SU-DHL-6 (cell line): ENCODE data around the gene EXD1.
"Not testable (repeated sequence)": the region's sequence is repeated elsewhere in the genome, so short reads cannot be mapped to it uniquely, and the experiment has no call there.

Experiments used
- H2AFZ ChIP-seq: fragments of 200-600 bp; sonication (generic); 2 replicates; pipeline ENCODE4 v1.6.1; 2014; ENCODE audit warnings: low read depth, mild to moderate bottlenecking, moderate library complexity, mixed read lengths, antibody characterized with exemption, low read length; ENCODE audit not compliant: severe bottlenecking
- H3F3A ChIP-seq: fragments of 200-600 bp; shearing (Covaris generic); 2 replicates; pipeline ENCODE4 v1.6.0; 2016; ENCODE audit warnings: antibody characterized with exemption, mild to moderate bottlenecking; ENCODE audit not compliant: insufficient read depth
- H3K27ac ChIP-seq: fragments of 200-600 bp; sonication (generic); 2 replicates; pipeline ENCODE4 v1.5.1; 2016; ENCODE audit warnings: low read depth, mild to moderate bottlenecking, low read length, moderate library complexity, mixed read lengths
- H3K27me3 ChIP-seq: fragments of 200-600 bp; sonication (generic), shearing (Covaris generic); 2 replicates; pipeline ENCODE4 v1.6.0; 2014; ENCODE audit warnings: mild to moderate bottlenecking, low read length
- H3K36me3 ChIP-seq: fragments of 200-600 bp; sonication (generic); 2 replicates; pipeline ENCODE4 v1.6.1; 2014; ENCODE audit warnings: mild to moderate bottlenecking, low read length, mixed read lengths
- H3K4me2 ChIP-seq: fragments of 300-600, 200-600 bp; shearing (Covaris generic), sonication (generic); 2 replicates; pipeline ENCODE4 v1.6.0; 2014; ENCODE audit warnings: low read length, low read depth, mild to moderate bottlenecking; ENCODE audit not compliant: poor library complexity, severe bottlenecking
- H3K4me3 ChIP-seq: fragments of 200-600 bp; sonication (generic); 2 replicates; pipeline ENCODE4 v1.5.1; 2014; ENCODE audit warnings: antibody characterized with exemption, low read length, mild to moderate bottlenecking, mixed read lengths; ENCODE audit not compliant: insufficient read depth, poor library complexity, severe bottlenecking
- H3K79me2 ChIP-seq: fragments of 200-600 bp; sonication (generic); 2 replicates; pipeline ENCODE4 v1.6.1; 2014; ENCODE audit warnings: mild to moderate bottlenecking, low read length, moderate library complexity; ENCODE audit not compliant: insufficient read depth
- H3K9ac ChIP-seq: fragments of 200-600 bp; sonication (generic); 2 replicates; pipeline ENCODE4 v1.7.0; 2014; ENCODE audit warnings: mild to moderate bottlenecking, low read length
- H3K9me2 ChIP-seq: fragments of 200-600 bp; sonication (generic); replicated peaks from 2 replicates; pipeline ENCODE4 v1.6.1; 2014; ENCODE audit warnings: low read length; ENCODE audit not compliant: insufficient read depth
- H3K9me3 ChIP-seq: fragments of 200-600 bp; sonication (generic); 2 replicates; pipeline ENCODE4 v1.6.1; 2014; ENCODE audit warnings: low read length, mixed read lengths; ENCODE audit not compliant: insufficient read depth
- H4K20me1 ChIP-seq: fragments of 200-600 bp; sonication (generic); 2 replicates; pipeline ENCODE4 v1.6.1; 2014; ENCODE audit warnings: low read depth, mild to moderate bottlenecking, antibody characterized with exemption, low read length, moderate library complexity, mixed read lengths
- EZH2phosphoT487 ChIP-seq: fragments of 200-600 bp; sonication (generic), shearing (Covaris generic); conservative IDR thresholded peaks from 2 replicates; pipeline ENCODE4 v1.6.1; 2018; ENCODE audit warnings: mild to moderate bottlenecking, antibody characterized with exemption, low read length, moderate library complexity, mixed read lengths
- TF ChIP-seq, protein P1 (sequence below): fragments of 200-600 bp; sonication (generic); IDR thresholded peaks from one replicate; pipeline ENCODE4 v1.5.1; 2017; ENCODE audit warnings: antibody characterized with exemption, mild to moderate bottlenecking, low read length, moderate library complexity; ENCODE audit not compliant: insufficient read depth, poor library complexity, severe bottlenecking

The EXD1 gene

DNA sequence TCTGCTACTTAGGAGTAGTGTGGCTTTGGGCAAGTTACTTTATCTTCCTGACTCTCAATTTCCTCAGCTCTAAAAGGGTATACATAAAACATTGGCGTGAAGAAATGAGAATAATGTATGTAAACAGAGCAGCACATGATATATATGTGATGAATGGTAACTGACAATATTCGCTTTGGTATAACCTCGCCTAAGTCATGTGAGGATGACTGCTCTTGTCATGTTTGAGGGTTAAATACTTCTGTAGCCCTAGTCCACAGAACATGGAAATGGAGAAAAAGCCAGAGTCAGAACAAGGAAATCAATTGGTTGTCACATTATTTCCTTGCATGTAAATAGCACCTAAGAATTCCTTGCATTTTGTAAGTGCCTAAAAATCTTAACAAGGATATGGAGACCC, 25.5 kb upstream of the EXD1 start:
- no peak overlapping the region for H3K4me2 ChIP-seq
- H2AFZ ChIP-seq, result no peak overlapping the region
- H3K79me2 ChIP-seq, result no peaks in the 10 kb centered on the region
- no peak for TF ChIP-seq EZH2phosphoT487
- TF ChIP-seq, protein P1, sequence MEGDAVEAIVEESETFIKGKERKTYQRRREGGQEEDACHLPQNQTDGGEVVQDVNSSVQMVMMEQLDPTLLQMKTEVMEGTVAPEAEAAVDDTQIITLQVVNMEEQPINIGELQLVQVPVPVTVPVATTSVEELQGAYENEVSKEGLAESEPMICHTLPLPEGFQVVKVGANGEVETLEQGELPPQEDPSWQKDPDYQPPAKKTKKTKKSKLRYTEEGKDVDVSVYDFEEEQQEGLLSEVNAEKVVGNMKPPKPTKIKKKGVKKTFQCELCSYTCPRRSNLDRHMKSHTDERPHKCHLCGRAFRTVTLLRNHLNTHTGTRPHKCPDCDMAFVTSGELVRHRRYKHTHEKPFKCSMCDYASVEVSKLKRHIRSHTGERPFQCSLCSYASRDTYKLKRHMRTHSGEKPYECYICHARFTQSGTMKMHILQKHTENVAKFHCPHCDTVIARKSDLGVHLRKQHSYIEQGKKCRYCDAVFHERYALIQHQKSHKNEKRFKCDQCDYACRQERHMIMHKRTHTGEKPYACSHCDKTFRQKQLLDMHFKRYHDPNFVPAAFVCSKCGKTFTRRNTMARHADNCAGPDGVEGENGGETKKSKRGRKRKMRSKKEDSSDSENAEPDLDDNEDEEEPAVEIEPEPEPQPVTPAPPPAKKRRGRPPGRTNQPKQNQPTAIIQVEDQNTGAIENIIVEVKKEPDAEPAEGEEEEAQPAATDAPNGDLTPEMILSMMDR, result no peak
- H4K20me1 ChIP-seq, result no peaks in the 10 kb centered on the region
- no peak overlapping the region for H3K9ac ChIP-seq
- no peaks in the 10 kb centered on the region for H3K9me2 ChIP-seq
- no peak overlapping the region for H3K4me3 ChIP-seq
- no peak overlapping the region for H3K27ac ChIP-seq
- peaks cover 9% of the 10 kb centered on the region; the same call in 1 of the 2 replicates for H3F3A ChIP-seq
- H3K27me3 ChIP-seq, result no peaks in the 10 kb centered on the region
- no peaks in the 10 kb centered on the region for H3K9me3 ChIP-seq
- peaks cover 2% of the 10 kb centered on the region; the same call in 1 of the 2 replicates for H3K36me3 ChIP-seq

DNA sequence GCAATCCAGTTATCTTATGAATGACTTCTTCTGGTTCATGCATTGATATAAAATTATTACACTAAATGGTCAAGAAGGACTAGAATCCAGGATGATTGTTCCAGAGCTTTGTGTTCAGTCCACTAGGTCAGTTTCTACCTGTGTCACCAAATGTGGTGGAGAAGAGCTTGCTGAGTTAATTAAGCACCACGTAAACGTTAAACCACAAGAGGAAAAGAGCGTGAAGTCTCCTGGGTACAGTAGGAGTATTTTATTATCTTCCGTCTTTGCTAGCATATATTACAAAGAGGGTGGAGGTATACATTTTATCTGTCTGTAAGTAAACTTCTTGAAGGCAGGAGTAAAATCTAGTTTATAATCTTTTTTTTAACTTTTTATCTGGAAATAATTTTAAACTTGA, 24.0 kb upstream of the EXD1 start:
- H2AFZ ChIP-seq, result peak overlapping the region; percentile 27
- H3K36me3 ChIP-seq, result peaks cover 2% of the 10 kb centered on the region; the same call in 1 of the 2 replicates
- no peaks in the 10 kb centered on the region for H4K20me1 ChIP-seq
- H3K27ac ChIP-seq, result peak overlapping the region; percentile 30; the same call in 1 of the 2 replicates
- TF ChIP-seq, protein P1, result no peak
- TF ChIP-seq EZH2phosphoT487, result no peak
- no peaks in the 10 kb centered on the region for H3K9me2 ChIP-seq
- no peak overlapping the region for H3K4me3 ChIP-seq
- H3K27me3 ChIP-seq, result no peaks in the 10 kb centered on the region
- no peaks in the 10 kb centered on the region for H3K79me2 ChIP-seq
- H3K9ac ChIP-seq, result 0 out of 2 replicates have a peak overlapping the region, but pooled peaks have one; percentile 19
- H3K4me2 ChIP-seq, result peak overlapping the region; percentile 44
- peaks cover 9% of the 10 kb centered on the region; the same call in 1 of the 2 replicates for H3F3A ChIP-seq
- no peaks in the 10 kb centered on the region for H3K9me3 ChIP-seq

DNA sequence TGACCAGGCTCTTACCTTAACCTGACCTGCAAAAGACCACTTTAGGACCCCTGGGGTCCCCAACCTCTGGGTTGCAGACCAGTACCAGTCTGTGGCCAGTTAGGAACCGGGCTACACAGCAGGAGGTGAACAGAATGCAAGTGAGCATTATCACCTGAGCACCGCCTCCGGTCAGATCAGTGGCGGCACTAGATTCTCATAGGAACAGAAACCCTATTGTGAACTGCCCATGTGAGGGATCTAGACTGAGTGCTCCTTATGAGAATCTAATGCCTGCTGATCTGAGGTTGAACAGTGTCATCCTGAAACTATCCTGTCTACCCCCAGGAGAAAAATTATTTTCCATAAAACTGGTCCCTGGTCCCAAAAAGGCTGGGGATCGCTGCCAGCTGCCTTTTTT, 20.9 kb upstream of the EXD1 start:
- TF ChIP-seq, protein P1, result no peak
- TF ChIP-seq EZH2phosphoT487, result no peak
- Histone ChIP-seq H3K9ac (no peak overlapping the region), H3K9me2 (no peaks in the 10 kb centered on the region), H4K20me1 (no peaks in the 10 kb centered on the region), H3F3A (no peaks in the 10 kb centered on the region), H3K4me3 (no peak overlapping the region), H2AFZ (no peak overlapping the region), H3K9me3 (no peaks in the 10 kb centered on the region), H3K4me2 (no peak overlapping the region), H3K27me3 (no peaks in the 10 kb centered on the region), H3K36me3 (no peaks in the 10 kb centered on the region), H3K27ac (no peak overlapping the region), H3K79me2 (no peaks in the 10 kb centered on the region)

DNA sequence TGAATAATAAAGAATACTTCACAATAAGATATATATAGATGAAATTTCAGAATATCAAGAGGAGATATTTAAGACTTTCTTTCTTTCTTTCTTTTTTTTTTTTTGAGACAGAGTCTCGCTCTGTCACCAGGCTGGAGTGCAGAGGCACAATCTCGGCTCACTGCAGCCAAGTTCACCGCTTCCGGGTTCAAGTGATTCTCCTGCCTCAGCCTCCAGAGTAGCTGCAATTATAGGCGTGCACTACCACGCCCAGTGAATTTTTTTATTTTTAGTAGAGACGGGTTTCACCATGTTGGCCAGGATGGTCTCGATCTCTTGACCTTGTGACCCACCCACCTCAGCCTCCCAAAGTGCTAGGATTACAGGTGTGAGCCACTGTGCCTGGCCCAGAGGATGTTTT, 20.2 kb upstream of the EXD1 start:
- H3K9me2 ChIP-seq, H3K27me3 ChIP-seq, H3K36me3 ChIP-seq, H3K4me2 ChIP-seq, H3K79me2 ChIP-seq, H4K20me1 ChIP-seq, H3K4me3 ChIP-seq, H2AFZ ChIP-seq, H3K27ac ChIP-seq, H3F3A ChIP-seq, H3K9ac ChIP-seq, H3K9me3 ChIP-seq: not testable (repeated sequence)
